ENCODE data around the gene WDR43.

DNA sequence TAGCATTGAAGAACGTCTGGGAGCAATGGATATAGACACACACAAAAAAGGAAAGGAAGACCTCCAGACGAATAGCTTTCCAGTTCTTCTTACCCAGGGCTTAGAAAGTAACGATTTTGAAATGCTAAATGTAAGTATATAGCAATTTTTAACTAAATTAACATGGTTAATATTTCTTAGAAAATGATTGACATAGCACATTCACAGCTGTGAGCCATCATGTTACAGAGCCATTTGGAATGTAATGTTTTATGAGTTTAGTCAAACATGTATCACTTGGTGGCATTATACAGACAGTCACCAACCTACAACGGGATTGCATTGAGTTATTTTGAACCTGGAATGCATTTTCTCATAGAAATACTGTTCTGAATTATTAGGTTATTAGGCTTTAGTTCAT lies 35.1 kb downstream of the WDR43 start:
- TF ChIP-seq, protein P1, sequence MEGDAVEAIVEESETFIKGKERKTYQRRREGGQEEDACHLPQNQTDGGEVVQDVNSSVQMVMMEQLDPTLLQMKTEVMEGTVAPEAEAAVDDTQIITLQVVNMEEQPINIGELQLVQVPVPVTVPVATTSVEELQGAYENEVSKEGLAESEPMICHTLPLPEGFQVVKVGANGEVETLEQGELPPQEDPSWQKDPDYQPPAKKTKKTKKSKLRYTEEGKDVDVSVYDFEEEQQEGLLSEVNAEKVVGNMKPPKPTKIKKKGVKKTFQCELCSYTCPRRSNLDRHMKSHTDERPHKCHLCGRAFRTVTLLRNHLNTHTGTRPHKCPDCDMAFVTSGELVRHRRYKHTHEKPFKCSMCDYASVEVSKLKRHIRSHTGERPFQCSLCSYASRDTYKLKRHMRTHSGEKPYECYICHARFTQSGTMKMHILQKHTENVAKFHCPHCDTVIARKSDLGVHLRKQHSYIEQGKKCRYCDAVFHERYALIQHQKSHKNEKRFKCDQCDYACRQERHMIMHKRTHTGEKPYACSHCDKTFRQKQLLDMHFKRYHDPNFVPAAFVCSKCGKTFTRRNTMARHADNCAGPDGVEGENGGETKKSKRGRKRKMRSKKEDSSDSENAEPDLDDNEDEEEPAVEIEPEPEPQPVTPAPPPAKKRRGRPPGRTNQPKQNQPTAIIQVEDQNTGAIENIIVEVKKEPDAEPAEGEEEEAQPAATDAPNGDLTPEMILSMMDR (IDR thresholded peaks at IDR 0.05): no peak
- TF ChIP-seq POLR2AphosphoS5 (IDR thresholded peaks at IDR 0.05) (no peak), POLR2A (IDR thresholded peaks at IDR 0.05; ENCODE audit: low read depth) (no peak), EP300 (IDR thresholded peaks at IDR 0.05) (no peak)
